ENCODE results near the gene MAFF.
A peak's percentile ranks its signal among the peaks of the same experiment; 100 is the strongest.

DNA sequence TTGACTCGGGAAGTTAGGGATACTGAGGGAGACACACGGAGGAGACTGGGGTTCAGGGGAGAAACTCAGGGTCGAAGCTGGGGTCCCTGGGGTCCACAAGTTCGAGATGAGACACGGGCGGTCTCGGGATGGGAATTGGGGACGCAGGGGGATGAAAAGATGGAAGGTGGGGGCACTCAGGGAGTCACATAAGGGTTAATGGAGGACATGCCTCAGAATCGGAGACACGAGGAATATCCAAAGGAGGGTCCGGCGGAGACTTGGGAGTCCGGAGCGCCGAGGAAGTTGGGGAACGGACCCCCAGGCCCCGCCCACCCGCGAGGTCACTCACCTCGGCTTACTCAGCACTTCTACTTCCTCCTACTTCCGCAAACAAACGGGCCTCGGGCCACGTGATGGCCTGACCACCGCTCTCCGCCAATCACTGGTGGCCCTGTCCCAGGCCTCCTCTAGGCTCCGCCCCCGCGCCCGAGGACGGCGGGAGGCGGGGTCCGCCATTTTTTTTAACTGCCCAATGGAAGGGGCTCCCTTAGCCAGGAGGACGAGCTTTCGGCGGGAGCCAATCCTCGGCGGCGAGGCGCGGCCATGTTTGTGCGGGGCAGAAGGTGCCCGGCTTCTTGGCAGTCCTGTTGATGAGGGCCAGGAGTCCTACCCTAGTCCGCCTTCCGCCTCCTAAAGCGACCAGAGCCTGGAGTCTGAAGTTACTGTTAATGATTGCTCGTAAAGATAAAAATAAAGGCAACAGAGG lies 20.2 kb upstream of the MAFF start, which contains the start of gene PLA2G6:
- TF ChIP-seq, protein P1, sequence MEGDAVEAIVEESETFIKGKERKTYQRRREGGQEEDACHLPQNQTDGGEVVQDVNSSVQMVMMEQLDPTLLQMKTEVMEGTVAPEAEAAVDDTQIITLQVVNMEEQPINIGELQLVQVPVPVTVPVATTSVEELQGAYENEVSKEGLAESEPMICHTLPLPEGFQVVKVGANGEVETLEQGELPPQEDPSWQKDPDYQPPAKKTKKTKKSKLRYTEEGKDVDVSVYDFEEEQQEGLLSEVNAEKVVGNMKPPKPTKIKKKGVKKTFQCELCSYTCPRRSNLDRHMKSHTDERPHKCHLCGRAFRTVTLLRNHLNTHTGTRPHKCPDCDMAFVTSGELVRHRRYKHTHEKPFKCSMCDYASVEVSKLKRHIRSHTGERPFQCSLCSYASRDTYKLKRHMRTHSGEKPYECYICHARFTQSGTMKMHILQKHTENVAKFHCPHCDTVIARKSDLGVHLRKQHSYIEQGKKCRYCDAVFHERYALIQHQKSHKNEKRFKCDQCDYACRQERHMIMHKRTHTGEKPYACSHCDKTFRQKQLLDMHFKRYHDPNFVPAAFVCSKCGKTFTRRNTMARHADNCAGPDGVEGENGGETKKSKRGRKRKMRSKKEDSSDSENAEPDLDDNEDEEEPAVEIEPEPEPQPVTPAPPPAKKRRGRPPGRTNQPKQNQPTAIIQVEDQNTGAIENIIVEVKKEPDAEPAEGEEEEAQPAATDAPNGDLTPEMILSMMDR (IDR thresholded peaks at IDR 0.05) = no peak
- TF ChIP-seq, protein P2, sequence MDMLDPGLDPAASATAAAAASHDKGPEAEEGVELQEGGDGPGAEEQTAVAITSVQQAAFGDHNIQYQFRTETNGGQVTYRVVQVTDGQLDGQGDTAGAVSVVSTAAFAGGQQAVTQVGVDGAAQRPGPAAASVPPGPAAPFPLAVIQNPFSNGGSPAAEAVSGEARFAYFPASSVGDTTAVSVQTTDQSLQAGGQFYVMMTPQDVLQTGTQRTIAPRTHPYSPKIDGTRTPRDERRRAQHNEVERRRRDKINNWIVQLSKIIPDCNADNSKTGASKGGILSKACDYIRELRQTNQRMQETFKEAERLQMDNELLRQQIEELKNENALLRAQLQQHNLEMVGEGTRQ (CRISPR knock-in tag; IDR thresholded peaks at IDR 0.05) = peak; percentile 98
